Lower leg skin (tissue), 3 donors: ENCODE measurements around the gene CDYL2.

Experiments used
- CTCF ChIP-seq, 3 donors: fragments of 450-650 bp; IDR thresholded peaks; one replicate each; pipeline ENCODE4 v1.5.1; 2016; ENCODE audit warnings: antibody characterized with exemption in 3 of 3, mild to moderate bottlenecking in 3 of 3, moderate library complexity in 2 of 3
- POLR2A ChIP-seq, 2 donors: fragments of 450-650 bp; IDR thresholded peaks; one replicate each; pipeline ENCODE4 v1.6.1; 2016 to 2017; ENCODE audit warnings: antibody characterized with exemption in 2 of 2, mild to moderate bottlenecking in 1 of 2, moderate library complexity in 1 of 2

GRCh38 chr16:80569440-80570105 lies 234.8 kb downstream of the CDYL2 start:
- no peak for TF ChIP-seq POLR2A (IDR thresholded peaks at IDR 0.05)
- TF ChIP-seq CTCF (IDR thresholded peaks at IDR 0.05), result no peak
